Stimulated activated CD4-positive, alpha-beta T cell treated with anti-CD3 and anti-CD28 coated beads, Interleukin-2, amount 100 ng/mL, for 4 hours (primary cell): ENCODE data around the gene RBBP6.

ENCODE experiments used
- DNase-seq: peaks from one replicate; pipeline ENCODE4 v3.0.0-alpha.2; 2020; ENCODE audit warnings: low read depth

RBBP6 gene

DNA sequence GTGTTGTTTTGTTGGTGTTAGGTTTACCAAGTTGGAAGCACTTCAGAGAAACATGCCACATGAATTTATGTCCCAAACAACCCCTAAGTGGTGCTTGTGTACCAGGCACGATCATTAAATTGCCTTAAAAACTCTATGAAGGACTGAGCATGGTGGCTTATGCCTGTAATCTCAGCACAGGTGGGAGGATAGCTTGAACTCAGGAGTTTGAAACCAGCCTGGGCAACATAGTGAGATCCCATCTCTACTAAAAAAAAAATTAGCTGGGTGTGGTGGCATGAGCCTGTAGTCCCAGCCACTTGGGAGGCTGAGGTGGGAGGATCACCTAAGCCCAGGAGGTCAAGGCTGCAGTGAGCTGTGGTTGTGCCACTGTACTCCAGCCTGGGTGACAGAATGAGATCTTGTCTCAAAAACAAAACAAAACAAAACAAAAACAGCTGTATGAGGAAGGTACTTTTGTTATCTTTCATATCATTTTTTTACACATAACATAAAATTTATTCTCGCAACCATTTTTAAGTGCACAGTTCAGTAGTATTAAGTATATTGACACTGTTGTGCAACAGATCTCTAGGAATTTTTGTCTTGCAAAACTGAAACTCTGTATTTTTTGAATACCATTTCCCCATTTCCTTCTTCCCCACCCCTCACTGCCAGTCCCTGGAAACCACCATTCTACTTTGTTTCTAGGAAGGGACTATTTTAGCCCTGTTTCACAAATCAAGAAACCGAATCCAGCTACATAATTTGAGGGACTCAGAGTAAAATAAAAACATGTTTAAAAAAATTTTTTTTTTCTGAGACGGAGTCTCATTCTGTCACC is 14.3 kb upstream of the RBBP6 start:
- DNase-seq, result no peak

DNA sequence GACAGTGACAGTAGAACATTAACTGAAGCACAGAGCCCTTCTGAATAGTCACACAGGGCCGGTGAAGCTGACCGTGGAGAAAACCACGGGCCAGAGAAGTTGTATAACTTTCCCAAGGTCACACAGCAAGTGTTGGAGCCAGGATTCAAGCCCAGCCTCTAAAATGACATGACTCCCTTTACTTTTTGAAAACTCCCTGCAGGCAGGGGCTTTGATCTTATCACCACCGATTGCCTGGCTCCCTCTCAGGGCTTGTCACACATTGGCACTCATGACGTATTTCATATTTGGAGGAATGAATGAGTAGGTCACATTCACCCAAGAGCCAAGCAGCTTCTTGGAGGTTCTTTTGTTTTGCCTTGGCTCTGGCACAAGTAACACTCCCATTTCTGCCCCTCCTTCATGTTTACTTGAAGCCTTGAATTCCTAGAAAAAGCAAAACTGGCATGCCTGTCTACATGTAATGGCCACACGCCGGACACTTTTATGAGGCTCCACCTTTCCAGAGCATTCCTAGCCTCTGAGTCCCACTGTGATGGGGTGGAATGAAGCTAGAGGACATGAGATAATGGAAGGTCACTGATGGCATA is 13.3 kb upstream of the RBBP6 start:
- no peak for DNase-seq

DNA sequence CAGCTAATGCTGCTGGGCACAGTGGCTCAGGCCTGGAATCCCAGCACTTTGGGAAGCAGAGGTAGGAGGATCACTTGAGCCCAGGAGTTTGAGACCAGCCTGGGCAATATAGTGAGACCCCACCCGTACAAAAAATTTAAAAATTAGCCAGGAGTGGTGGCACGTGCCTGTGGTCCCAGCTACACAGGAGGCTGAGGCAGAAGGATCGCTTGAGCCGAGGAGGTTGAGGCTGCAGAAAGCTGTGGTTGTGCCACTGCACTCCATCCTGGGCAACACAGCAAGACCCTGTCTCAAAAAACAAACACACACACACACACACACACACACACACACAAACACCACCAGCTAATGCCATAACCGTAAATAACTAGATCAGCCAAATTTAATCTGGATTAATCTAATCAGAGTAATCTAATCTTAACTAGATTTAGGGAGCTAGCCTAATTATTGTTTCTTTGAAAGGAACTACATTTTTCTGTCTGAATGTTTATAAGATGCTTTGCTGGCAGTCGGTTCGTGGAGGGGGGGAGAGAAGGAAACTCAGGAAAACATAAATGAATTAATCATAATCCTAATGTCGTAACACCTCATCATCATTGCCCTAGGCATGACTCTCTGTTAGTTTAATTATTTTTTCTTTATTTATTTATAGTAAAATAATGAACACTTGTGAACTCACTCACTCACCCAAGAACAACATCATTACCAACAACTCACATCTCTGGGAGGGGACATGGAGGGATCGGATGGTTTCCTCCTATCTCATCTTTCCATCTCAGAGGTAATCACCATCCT is 12.5 kb upstream of the RBBP6 start:
- no peak for DNase-seq

DNA sequence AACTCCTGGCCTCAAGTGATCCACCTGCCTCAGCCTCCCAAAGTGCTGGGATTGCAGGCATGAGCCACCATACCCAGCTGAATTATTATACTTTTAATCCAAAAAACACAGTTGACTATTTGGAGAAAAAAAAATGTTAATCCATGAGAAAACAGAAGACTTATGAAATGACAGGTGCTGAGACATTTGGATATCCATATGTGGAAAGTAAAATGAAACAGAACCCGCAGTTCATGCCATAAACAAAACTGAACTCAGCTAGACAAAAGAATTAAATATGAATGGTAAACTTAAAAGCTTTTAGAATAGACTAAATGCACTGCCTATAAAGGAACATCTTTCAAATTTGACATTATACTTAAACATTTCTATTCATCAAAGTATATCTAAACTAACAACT is 8.2 kb upstream of the RBBP6 start:
- no peak for DNase-seq

DNA sequence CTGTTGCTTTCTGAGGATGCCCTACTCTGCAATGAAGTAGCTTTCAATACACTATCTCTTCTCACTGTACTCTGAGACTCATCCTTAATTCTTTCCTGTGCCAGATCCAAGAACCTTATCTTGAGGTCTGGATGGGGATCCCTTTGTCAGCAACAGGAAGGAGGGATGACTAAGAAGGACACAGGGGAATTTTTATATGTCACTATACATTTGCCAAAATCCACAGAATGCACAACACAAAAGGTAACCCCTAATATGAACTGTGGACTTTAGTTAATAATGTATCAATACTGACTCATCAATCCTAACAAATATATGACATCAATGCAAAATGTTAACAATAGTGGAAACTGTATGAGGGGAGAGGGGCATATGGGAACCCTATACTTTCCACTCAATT is 4.7 kb upstream of the RBBP6 start:
- no peak for DNase-seq

DNA sequence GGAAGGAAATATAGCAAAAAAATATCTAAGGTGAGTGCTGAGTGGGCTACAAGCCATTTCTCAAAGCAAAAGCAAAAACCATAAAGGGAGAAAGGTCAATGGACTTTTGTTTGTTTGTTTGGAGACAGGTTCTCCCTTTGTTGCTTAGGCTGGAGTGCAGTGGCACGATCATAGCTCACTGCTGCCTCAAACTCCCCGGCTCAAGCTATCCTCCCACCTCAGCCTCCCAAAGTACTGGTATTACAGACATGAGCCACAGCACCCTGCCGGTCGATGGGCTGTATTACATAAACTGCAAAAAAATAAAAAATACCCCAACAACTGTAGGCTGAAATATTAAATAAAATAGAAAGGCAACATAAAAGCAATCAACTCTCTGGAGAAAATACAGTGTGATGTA is 3.5 kb upstream of the RBBP6 start:
- DNase-seq, result no peak

DNA sequence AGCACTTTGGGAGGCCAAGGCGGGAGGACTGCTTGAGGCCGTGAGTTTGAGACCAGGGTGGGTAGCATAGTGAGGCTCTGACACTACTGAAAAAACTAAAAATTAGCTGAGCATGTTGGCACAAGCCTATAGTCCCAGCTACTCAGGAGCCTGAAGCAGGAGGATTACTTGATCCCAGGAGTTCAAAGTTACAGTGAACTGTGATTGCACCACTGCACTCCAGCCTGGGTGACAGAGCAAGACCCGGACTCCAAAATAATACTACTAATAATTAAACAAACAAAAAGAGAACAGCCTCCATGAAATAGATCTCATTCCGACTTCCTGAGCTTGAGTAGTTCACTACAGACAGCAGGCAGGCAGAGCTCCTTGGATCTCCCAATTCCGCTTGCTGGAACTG is 2.7 kb upstream of the RBBP6 start:
- DNase-seq, result no peak

DNA sequence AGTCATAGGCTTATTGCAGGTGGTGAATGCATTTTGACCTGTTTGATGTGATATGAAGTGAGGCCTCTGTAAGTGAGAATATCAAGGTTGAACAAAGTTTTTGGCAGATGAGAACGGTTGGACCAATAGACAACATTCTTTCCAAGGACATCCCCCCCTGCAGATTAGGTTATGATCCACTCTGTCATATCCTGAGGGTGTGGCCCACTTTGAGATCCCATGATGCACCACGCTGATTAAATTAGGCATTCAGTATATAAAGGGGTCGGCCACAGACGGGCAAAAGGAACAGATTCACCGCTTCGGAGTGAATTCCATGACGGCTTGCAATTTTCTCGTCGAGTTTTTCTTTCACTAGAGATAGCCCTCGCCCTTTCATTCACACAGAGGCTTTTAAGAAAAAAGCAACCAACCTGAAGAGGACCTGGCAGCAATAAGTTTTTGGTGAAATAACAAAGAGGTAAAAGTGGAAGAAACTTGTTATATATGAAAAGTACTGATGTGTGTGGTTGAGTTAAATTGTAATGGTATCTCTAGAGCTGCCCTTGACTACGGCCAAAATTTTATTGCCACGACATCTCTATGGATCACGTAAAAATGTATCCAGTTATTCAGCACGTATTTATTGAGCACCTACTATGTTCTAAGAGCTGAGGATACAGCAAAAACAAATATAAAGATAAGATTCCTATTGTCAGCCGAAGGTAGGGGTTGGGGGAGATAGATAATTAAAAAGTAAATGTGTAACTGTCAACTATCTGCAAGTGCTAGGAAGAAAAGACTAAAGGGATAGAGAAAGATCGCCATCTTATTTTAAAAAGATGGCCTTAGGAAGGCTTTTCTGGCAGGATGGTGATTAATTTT is 1.7 kb upstream of the RBBP6 start:
- DNase-seq, result no peak

DNA sequence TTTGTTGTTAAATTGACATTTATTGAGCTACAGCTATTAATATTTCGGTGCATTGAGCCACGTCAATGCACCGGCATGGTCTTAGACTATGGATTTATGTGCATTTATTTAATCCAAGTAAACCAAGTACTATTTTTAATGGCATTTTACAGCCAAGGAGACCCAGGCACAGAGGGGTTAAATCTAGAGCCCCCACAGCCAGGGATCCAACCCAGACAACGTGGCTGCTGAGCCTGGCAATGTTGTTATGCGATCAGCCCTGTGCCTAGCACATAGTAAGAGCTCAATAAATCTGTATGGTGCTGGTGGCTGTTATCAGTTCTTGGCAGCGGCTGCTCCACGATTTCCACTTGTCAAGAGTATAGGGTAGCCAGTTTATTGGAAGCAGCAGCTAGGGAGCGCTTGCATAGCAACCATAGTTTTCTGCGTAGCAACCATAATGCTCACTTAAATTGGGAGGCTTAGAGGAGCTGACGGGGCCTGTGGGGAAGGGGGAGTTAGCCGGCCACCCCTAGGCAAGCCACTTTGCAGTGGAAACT is 541 bp upstream of the RBBP6 start:
- no peak for DNase-seq

DNA sequence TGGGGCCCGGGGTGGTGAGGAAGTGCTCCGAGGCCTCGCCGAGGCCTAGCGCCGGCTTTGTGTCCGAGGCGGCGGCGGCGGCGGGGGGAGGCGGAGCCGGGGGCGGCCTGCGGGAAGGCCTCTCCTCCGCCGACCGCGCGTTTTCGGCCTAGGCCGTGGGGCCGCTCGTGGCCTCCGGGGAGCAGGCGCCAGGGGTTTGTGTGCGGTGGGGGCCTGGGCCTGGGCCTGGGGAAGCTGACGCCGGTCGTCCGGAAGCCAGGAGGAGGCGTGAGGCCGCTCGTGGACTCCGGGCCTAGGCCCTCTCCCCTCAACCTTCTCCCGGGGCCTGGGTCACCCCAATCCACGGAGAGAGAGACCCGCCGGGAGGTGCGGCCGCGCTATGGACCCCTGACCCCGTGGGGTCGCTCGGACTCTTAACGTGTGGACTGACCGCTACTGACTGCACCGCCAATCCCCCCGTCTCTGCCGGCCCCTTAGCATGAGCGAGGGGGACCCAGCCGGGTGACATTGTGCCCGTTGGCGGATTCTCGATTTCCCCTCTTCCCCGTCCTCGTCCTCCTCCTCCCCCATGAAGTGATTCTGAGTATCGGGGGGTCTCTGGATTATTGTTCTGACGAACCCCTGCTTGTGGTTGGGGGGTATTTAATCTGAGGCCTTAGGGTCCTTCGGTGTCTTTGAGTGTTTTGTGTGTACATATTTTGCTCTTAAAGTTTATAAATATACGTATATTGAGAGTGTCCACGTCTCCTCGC is 660 bp downstream of the RBBP6 start:
- peak; percentile 20 for DNase-seq

DNA sequence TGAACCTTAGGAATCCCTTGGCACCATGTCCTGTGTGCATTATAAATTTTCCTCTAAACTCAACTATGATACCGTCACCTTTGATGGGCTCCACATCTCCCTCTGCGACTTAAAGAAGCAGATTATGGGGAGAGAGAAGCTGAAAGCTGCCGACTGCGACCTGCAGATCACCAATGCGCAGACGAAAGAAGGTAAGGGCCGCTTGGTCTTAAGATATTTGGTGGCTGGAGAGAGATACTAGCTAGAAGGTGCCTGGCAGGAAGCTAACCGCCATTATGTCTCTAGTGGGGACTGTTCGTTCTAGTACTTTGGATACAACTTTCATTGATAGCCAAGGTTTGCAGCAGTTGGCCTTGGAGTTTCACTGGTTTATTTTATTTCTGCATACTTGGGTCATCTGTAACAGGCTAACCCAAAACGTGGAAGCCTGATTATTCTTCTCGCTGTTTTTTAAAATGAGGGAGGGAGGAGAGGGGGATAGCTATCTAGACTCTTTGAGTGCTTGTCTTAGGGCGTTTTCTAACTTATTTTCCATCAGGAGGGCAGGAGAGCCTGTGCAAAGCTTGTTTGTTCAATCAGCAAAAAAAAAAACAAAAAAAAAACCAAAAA is 1.3 kb downstream of the RBBP6 start:
- DNase-seq, result no peak

DNA sequence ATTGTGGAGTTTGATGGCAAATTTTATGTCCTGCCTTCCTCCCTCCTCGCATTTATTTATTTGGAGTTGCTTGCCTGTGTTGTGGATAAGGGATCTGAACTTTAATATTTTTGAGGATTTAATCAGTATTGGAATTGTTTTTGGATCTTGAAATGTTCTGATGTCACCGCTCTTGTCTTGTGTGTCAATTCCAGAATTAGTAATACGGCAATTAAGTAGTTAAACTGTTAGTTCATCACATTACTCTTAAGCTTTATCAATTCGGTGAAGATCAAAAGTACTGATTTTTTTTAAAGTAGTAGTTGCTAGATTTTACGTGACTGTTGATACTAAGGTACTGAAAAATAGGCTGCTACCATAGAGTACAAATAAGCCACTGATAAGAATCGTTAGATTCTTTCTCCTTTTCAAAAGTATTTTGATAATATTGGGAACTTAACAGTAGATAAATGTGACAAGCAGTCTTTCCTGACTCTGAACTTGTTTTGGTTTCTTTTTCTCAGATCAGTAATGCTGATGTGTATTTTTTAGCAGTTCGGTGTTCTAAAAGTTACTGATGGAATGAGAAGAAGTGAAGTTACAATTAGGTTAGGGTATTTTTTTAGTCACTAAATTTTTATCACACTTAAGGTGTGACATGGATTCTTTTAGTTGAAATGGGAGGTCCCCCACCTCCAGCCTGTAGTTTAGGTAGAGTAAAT is 2.0 kb downstream of the RBBP6 start:
- no peak for DNase-seq

DNA sequence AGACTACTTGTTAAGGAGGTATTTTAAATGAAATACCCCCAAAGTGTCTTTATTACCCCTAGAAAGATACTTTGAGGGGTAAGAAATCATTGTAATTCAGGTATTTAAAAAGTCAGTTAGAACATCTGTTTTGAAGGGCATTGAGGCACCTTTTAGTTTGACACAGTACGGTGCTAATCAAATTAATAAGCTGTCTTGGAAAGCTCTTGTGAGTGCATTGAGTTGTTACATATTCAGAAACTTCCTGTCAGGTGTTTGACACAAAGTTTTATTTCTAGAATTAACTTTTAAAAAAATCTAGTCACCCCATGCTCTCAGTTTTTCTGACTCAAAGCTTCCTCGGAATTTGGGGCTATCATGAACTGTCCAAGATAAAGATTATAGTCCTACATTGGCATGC is 4.6 kb downstream of the RBBP6 start:
- no peak for DNase-seq

DNA sequence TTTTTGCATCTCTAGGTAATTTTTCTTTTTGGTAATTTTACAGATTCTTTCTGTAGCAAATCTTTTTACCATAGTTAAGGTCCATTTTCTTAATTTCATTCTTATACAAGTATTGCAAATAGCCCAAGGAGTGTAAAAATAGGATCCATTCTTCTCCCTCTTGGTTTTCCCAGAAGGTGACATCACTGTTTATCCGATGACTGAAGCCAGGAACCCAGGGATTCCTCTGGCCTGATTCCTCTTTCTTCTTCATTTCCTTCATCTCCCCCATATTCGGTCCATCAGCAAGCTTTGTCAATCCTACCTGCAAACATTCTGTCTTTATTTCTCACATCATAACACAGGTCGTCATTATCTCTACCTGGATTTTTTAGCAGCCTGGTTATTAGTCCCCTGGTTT is 5.3 kb downstream of the RBBP6 start:
- DNase-seq, result no peak

DNA sequence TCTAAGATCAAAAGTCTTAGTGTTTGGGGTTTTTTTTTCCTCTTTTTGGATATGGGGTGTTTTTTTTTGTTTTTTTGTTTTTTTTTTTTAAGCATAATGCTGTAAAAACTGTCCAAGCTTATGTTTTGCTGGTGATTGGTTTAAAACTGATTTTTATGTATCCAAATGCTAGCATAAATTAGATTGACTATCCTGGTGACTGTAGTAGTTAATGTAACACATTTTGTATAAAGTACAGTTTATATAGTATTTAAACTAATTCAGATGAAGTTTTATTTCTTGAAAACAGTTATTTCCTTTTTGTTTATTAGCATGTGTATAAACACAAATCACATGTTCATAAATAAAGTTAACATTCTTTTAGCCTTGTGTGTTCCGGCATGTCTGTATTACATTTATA is 10.9 kb downstream of the RBBP6 start:
- DNase-seq, result no peak

DNA sequence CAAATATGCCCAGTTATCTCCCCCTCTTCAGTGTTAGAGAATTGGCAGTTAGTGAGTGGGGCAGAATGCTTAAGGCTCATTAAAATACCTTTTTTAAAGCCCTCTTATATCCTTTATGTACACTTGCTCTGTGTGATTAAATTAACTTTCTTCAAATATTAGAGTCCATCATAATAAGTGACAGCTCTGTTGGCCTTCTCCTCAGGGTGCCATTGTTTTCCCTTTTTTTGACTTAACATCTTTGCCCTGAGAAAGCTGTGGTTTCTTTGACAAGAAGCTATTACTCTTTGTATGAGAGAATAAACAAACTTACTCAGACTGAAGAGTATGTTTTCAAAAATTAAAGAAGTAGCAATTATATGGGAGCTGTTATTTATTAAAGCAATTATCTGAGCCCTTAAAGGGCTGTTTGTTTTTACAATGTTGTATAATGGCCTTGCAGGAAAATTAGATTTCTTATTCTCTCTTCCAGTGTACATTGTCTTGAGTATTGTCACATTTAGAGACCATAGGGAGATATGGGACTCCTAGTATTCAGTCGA is 13.4 kb downstream of the RBBP6 start:
- DNase-seq, result no peak

DNA sequence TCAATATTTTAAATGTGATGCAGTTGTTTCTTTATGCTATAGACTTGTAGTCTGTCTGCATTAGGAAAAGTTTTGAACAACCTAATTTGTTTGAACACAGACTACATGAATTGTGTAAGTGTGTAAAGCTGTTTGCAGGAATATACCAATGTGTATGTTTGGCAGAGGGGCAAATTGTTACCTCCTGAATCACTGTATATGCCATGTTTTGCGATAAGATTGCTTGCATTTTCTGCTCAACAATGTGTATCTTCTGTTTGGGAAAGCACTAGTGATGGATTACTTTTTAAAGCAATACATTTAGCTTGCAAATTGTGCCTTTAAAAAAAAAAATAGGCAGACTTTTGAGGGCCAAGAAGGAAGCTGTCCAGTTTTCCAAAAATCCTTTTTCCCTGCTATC is 14.6 kb downstream of the RBBP6 start:
- no peak for DNase-seq

DNA sequence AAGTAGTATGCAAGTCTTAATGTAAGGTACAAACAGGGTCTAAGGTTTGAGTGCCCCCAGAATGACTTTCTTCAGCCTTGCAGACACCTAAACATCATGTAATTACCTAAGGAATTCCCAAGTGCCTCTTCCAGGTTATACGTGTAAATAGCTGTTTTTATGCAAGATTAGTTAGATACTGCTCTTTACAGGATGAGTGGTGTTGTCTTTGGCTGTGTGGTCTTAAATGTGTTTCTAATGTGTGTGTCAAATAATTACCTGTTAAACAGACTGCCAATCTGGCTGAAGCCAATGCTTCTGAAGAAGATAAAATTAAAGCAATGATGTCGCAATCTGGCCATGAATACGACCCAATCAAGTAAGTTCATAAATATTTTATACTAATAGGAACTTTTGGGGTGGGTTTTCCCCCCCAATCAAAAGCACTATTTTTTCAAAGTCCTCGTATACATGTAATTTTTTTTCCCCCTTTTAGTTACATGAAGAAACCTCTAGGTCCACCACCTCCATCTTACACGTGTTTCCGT is 16.0 kb downstream of the RBBP6 start:
- no peak for DNase-seq

DNA sequence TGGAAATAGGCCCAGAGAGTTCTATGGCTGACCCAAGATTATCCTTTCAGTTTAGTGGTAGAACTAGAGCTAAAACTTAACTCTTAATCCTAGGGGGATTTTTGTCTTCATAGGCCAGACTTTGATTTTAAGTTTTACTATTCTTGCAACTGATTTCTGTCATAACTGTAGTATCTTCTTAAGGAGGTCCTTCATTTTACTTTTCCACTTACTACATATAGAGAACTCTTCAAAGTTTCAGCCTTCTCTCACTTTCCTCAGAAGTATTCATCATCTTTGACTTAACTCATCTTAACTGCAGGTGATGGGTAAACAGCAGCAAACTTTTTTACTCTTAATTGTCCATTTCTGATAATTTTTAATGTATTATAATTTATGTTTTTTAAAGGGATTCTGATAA is 23.4 kb downstream of the RBBP6 start:
- DNase-seq, result no peak

DNA sequence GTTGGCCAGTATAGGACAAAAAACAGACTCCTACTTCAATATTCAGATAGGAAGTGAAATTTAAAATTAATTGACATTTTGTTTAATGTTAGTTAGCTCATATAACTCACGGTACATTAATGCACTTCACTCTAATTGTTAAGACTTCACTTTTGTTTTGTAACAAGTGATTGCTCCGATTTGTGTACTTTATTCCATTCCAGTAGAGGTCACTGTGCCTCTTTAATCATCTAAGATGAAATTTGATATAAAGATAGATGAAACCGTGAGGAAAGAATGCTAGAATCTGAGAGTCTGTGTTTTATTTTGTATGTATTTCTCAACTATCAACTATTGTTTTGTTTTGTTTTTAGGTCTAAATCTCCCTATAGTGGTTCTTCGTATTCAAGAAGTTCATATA is 29.0 kb downstream of the RBBP6 start:
- no peak for DNase-seq
